NT2/D1 (cell line): ENCODE measurements around the gene PPP2R5C.

Experiments
- SUZ12 ChIP-seq: IDR thresholded peaks from 2 replicates; pipeline ENCODE4 v1.6.1; 2011; ENCODE audit not compliant: insufficient read length, insufficient read depth; ENCODE audit errors: extremely low read depth
- YY1 ChIP-seq: IDR thresholded peaks from 2 replicates; pipeline ENCODE4 v1.6.1; 2011; ENCODE audit not compliant: insufficient read length, insufficient read depth

- TF ChIP-seq YY1 (no peak), SUZ12 (no peak)
These were observed 107.7 kb downstream of the PPP2R5C start for GRCh38 chr14:101869217-101869616.
